ENCODE results near the gene VSTM4.

DNA sequence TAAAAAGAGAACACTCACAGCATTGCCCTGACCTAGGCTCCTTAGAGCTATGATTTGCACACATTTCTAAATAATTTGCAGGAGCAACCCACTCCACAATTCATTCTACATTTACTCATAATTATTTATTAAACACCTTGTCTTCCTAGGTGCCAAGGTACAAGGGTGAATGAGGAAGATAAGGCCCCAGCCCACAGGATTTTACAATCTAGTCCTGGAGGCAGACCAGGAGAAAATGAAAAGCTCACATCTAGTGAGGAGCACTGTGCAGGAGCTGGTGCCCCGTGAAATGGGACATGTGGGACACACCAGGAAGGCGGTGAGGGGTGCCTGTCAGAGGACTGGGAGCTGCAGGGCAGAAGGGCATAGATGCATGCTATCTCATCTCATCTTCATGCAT lies 116.0 kb downstream of the VSTM4 start:
- TF ChIP-seq, protein P1, sequence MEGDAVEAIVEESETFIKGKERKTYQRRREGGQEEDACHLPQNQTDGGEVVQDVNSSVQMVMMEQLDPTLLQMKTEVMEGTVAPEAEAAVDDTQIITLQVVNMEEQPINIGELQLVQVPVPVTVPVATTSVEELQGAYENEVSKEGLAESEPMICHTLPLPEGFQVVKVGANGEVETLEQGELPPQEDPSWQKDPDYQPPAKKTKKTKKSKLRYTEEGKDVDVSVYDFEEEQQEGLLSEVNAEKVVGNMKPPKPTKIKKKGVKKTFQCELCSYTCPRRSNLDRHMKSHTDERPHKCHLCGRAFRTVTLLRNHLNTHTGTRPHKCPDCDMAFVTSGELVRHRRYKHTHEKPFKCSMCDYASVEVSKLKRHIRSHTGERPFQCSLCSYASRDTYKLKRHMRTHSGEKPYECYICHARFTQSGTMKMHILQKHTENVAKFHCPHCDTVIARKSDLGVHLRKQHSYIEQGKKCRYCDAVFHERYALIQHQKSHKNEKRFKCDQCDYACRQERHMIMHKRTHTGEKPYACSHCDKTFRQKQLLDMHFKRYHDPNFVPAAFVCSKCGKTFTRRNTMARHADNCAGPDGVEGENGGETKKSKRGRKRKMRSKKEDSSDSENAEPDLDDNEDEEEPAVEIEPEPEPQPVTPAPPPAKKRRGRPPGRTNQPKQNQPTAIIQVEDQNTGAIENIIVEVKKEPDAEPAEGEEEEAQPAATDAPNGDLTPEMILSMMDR (IDR thresholded peaks at IDR 0.05; ENCODE audit: low read depth, low read length, poor library complexity, severe bottlenecking): no peak
- no peak for TF ChIP-seq EZH2phosphoT487 (IDR thresholded peaks at IDR 0.05; ENCODE audit: borderline replicate concordance, low read length)

Measured in DOHH2 (cell line).